Sigmoid colon (tissue), 4 donors: ENCODE data around the gene ENOX2.

Experiments used
- CTCF ChIP-seq, 4 experiments: fragments of 450-650 bp in 3 of 4; fragments of 200-600 bp in 1 of 4; IDR thresholded peaks; one replicate each; pipeline ENCODE4 v1.5.1; 2016 to 2019; ENCODE audit warnings: antibody characterized with exemption in 4 of 4, mild to moderate bottlenecking in 3 of 4, moderate library complexity in 2 of 4
- POLR2AphosphoS5 ChIP-seq, 4 donors: sonication (generic); formaldehyde crosslinking; IDR thresholded peaks; one replicate each; pipeline ENCODE4 v1.6.1; 2017; ENCODE audit warnings: antibody characterized with exemption in 4 of 4

- TF ChIP-seq CTCF (IDR thresholded peaks at IDR 0.05) (no peak), POLR2AphosphoS5 (IDR thresholded peaks at IDR 0.05) (no peak)
Observed at GRCh38 chrX:130786030-130786429, 117.0 kb downstream of the ENOX2 start.
